ENCODE measurements around the gene PRPF18.

DNA sequence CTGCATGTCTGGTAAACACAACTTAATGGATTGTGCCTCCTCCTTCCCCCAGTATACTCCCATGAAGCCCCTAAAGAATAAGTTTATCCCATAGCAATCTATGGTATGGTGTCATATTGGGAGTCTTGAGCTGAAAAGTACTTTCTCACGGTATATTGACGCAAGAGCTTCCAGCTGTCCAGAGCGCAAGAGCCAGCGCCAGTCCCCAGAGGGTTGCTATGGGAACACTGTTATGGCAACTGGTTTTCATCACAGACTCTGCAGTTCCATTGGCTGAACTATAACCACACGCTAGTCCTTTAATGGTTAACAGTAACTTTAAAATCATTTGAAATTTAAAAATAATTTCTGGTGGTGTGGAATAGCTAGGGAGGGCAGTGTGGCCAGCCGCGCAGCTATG lies 46.9 kb downstream of the PRPF18 start:
- TF ChIP-seq, protein P1, sequence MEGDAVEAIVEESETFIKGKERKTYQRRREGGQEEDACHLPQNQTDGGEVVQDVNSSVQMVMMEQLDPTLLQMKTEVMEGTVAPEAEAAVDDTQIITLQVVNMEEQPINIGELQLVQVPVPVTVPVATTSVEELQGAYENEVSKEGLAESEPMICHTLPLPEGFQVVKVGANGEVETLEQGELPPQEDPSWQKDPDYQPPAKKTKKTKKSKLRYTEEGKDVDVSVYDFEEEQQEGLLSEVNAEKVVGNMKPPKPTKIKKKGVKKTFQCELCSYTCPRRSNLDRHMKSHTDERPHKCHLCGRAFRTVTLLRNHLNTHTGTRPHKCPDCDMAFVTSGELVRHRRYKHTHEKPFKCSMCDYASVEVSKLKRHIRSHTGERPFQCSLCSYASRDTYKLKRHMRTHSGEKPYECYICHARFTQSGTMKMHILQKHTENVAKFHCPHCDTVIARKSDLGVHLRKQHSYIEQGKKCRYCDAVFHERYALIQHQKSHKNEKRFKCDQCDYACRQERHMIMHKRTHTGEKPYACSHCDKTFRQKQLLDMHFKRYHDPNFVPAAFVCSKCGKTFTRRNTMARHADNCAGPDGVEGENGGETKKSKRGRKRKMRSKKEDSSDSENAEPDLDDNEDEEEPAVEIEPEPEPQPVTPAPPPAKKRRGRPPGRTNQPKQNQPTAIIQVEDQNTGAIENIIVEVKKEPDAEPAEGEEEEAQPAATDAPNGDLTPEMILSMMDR (IDR thresholded peaks at IDR 0.05; ENCODE audit: poor library complexity, severe bottlenecking) = no peak
- no peak for TF ChIP-seq TAF1 (IDR thresholded peaks at IDR 0.05; ENCODE audit: low read depth)
- TF ChIP-seq EZH2 (IDR thresholded peaks at IDR 0.05; ENCODE audit: borderline replicate concordance, insufficient read depth, low read length, poor library complexity, severe bottlenecking) = no peak
- no peak for TF ChIP-seq RAD21 (conservative IDR thresholded peaks at IDR 0.05)
- no peak for TF ChIP-seq POLR2AphosphoS5 (IDR thresholded peaks at IDR 0.05)
- TF ChIP-seq, protein P2, sequence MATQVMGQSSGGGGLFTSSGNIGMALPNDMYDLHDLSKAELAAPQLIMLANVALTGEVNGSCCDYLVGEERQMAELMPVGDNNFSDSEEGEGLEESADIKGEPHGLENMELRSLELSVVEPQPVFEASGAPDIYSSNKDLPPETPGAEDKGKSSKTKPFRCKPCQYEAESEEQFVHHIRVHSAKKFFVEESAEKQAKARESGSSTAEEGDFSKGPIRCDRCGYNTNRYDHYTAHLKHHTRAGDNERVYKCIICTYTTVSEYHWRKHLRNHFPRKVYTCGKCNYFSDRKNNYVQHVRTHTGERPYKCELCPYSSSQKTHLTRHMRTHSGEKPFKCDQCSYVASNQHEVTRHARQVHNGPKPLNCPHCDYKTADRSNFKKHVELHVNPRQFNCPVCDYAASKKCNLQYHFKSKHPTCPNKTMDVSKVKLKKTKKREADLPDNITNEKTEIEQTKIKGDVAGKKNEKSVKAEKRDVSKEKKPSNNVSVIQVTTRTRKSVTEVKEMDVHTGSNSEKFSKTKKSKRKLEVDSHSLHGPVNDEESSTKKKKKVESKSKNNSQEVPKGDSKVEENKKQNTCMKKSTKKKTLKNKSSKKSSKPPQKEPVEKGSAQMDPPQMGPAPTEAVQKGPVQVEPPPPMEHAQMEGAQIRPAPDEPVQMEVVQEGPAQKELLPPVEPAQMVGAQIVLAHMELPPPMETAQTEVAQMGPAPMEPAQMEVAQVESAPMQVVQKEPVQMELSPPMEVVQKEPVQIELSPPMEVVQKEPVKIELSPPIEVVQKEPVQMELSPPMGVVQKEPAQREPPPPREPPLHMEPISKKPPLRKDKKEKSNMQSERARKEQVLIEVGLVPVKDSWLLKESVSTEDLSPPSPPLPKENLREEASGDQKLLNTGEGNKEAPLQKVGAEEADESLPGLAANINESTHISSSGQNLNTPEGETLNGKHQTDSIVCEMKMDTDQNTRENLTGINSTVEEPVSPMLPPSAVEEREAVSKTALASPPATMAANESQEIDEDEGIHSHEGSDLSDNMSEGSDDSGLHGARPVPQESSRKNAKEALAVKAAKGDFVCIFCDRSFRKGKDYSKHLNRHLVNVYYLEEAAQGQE (IDR thresholded peaks at IDR 0.05; ENCODE audit: borderline replicate concordance) = no peak
